ENCODE data around the gene CRYBB3.
"Not testable (repeated sequence)": the region's sequence is repeated elsewhere in the genome, so short reads cannot be mapped to it uniquely, and the experiment has no call there.

DNA sequence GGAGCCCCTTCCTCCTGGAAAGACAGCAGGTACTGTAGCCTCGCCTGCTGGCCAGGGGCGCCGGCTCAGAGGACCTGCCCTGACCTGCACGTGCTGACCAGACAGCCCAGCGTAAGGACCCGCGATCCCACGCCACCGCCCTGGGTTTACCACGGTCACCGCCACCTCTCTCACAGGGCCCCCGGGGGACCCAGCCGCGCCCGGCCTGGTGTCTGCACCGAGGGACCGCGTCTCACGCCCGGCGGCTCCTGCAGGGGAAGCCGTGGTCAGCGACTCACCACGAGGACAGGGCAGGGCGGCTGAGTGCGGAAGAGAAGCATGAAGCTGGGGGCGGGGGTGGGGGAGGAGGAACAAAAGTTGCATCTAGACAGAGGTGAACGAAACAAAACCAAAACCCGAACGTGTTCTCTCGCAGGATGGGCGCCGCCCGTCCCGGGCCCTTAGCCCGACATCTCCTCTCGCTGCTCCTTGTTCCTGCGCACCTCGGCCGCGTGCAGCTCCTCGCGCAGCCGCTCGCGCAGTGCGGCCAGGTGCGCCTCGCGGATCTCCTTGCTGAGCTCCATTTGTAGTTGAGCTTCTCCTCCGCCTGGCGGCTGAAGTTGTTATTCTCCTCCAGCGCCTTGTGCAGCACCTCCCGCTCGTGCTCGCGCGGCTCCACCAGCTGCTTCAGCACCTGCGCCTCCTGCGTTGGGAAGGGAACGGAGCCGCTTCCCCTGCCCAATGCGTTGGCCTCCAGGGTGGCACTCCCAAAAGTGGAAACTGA, 20.6 kb upstream of the CRYBB3 start:
- TF ChIP-seq, protein P1, sequence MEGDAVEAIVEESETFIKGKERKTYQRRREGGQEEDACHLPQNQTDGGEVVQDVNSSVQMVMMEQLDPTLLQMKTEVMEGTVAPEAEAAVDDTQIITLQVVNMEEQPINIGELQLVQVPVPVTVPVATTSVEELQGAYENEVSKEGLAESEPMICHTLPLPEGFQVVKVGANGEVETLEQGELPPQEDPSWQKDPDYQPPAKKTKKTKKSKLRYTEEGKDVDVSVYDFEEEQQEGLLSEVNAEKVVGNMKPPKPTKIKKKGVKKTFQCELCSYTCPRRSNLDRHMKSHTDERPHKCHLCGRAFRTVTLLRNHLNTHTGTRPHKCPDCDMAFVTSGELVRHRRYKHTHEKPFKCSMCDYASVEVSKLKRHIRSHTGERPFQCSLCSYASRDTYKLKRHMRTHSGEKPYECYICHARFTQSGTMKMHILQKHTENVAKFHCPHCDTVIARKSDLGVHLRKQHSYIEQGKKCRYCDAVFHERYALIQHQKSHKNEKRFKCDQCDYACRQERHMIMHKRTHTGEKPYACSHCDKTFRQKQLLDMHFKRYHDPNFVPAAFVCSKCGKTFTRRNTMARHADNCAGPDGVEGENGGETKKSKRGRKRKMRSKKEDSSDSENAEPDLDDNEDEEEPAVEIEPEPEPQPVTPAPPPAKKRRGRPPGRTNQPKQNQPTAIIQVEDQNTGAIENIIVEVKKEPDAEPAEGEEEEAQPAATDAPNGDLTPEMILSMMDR (IDR thresholded peaks at IDR 0.05) = not testable (repeated sequence)
- TF ChIP-seq POLR2A (IDR thresholded peaks at IDR 0.05) = not testable (repeated sequence)
